HL-60 (cell line): ENCODE data around the gene TMBIM6.

Source experiments
- CTCF ChIP-seq: IDR thresholded peaks from one replicate; pipeline ENCODE4 v1.5.1; 2011; ENCODE audit warnings: low read length, control low read depth, inconsistent platforms; ENCODE audit not compliant: insufficient read depth
- GABPA ChIP-seq: IDR thresholded peaks from 2 replicates; pipeline ENCODE4 v1.6.1; 2012; ENCODE audit warnings: low read depth
- POLR2AphosphoS5 ChIP-seq: IDR thresholded peaks from 2 replicates; pipeline ENCODE4 v1.6.1; 2012; ENCODE audit warnings: low read depth
- TF ChIP-seq, protein P1 (sequence below): IDR thresholded peaks from 2 replicates; pipeline ENCODE4 v1.6.1; 2012; ENCODE audit warnings: low read depth; ENCODE audit not compliant: insufficient replicate concordance

GRCh38 chr12:49793620-49794019 is 52.3 kb downstream of the TMBIM6 start:
- TF ChIP-seq CTCF (no peak), GABPA (no peak), POLR2AphosphoS5 (no peak)
- TF ChIP-seq, protein P1, sequence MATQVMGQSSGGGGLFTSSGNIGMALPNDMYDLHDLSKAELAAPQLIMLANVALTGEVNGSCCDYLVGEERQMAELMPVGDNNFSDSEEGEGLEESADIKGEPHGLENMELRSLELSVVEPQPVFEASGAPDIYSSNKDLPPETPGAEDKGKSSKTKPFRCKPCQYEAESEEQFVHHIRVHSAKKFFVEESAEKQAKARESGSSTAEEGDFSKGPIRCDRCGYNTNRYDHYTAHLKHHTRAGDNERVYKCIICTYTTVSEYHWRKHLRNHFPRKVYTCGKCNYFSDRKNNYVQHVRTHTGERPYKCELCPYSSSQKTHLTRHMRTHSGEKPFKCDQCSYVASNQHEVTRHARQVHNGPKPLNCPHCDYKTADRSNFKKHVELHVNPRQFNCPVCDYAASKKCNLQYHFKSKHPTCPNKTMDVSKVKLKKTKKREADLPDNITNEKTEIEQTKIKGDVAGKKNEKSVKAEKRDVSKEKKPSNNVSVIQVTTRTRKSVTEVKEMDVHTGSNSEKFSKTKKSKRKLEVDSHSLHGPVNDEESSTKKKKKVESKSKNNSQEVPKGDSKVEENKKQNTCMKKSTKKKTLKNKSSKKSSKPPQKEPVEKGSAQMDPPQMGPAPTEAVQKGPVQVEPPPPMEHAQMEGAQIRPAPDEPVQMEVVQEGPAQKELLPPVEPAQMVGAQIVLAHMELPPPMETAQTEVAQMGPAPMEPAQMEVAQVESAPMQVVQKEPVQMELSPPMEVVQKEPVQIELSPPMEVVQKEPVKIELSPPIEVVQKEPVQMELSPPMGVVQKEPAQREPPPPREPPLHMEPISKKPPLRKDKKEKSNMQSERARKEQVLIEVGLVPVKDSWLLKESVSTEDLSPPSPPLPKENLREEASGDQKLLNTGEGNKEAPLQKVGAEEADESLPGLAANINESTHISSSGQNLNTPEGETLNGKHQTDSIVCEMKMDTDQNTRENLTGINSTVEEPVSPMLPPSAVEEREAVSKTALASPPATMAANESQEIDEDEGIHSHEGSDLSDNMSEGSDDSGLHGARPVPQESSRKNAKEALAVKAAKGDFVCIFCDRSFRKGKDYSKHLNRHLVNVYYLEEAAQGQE: no peak
